ENCODE measurements around the gene PCBP3.

Gene PCBP3

GRCh38 chr21:45766501-45766900, 123.0 kb downstream of the PCBP3 start:
- intact Hi-C loops (cut with DNase I): no loop called here
- DNase-seq: no peak

- intact Hi-C loops (cut with DNase I): no loop called here
- no peak for DNase-seq
These were observed 123.8 kb downstream of the PCBP3 start for GRCh38 chr21:45767071-45768006.

- peak in 1 of 42 donors; percentile 21 for DNase-seq
These were observed 124.7 kb downstream of the PCBP3 start for GRCh38 chr21:45768011-45768739.

GRCh38 chr21:45768740-45769048, 125.2 kb downstream of the PCBP3 start:
- intact Hi-C loops (cut with DNase I): no loop called here
- DNase-seq: no peak

More at GRCh38 chr21:45768011-45768739, 124.7 kb downstream of the PCBP3 start:
- intact Hi-C loops (cut with DNase I): no loop called here

- no peak for DNase-seq
- intact Hi-C loops (cut with DNase I): no loop called here
These were observed 125.8 kb downstream of the PCBP3 start for GRCh38 chr21:45769294-45769693.

GRCh38 chr21:45769896-45770295, 126.4 kb downstream of the PCBP3 start:
- intact Hi-C loops (cut with DNase I): no loop called here
- peak in 1 of 42 donors; percentile 28 for DNase-seq

GRCh38 chr21:45772180-45772579, 128.7 kb downstream of the PCBP3 start:
- DNase-seq: no peak
- intact Hi-C loops (cut with DNase I): no loop called here

GRCh38 chr21:45774291-45774690, 130.8 kb downstream of the PCBP3 start:
- intact Hi-C loops (cut with DNase I): no loop called here

GRCh38 chr21:45776971-45777370, 133.4 kb downstream of the PCBP3 start:
- intact Hi-C loops (cut with DNase I): no loop called here
- no peak for DNase-seq

More at GRCh38 chr21:45774291-45774690, 130.8 kb downstream of the PCBP3 start:
- DNase-seq: no peak

- intact Hi-C loops (cut with DNase I): no loop called here
- no peak for DNase-seq
These were observed 135.2 kb downstream of the PCBP3 start for GRCh38 chr21:45778686-45779085.

- intact Hi-C loops (cut with DNase I): no loop called here
- no peak for DNase-seq
These were observed 135.7 kb downstream of the PCBP3 start for GRCh38 chr21:45779226-45779625.

GRCh38 chr21:45780647-45781046, 137.1 kb downstream of the PCBP3 start:
- DNase-seq: no peak
- intact Hi-C loops (cut with DNase I): no loop called here

GRCh38 chr21:45781741-45782140, 138.2 kb downstream of the PCBP3 start:
- intact Hi-C loops (cut with DNase I): no loop called here
- no peak for DNase-seq

GRCh38 chr21:45786660-45787059, 143.1 kb downstream of the PCBP3 start:
- intact Hi-C loops (cut with DNase I): no loop called here
- DNase-seq: no peak

- DNase-seq: no peak
- intact Hi-C loops (cut with DNase I): no loop called here
These were observed 143.8 kb downstream of the PCBP3 start for GRCh38 chr21:45787371-45787770.

- intact Hi-C loops (cut with DNase I): no loop called here
- DNase-seq: peak in 1 of 42 donors; percentile 34
These were observed 144.7 kb downstream of the PCBP3 start for GRCh38 chr21:45788198-45788597.

- intact Hi-C loops (cut with DNase I): no loop called here
- peak in 3 of 42 donors; percentile 12 to 33 (median 27) for DNase-seq
These were observed 145.3 kb downstream of the PCBP3 start for GRCh38 chr21:45788637-45789506.

GRCh38 chr21:45790427-45790826, 146.9 kb downstream of the PCBP3 start:
- DNase-seq: no peak
- intact Hi-C loops (cut with DNase I): no loop called here

Data from head of caudate nucleus (tissue), 42 donors.